OCI-LY3 (cell line): ENCODE results near the gene GPC2.
"Not testable (repeated sequence)": the region's sequence is repeated elsewhere in the genome, so short reads cannot be mapped to it uniquely, and the experiment has no call there.

Experiments
- H2AFZ ChIP-seq: fragments of 200-600, 300-600 bp; shearing (Covaris generic); 2 replicates; pipeline ENCODE4 v1.6.0; 2014; ENCODE audit warnings: antibody characterized with exemption, low read depth, low read length
- H3K27ac ChIP-seq: fragments of 200-600, 300-600 bp; sonication (generic); 2 replicates; pipeline ENCODE4 v1.5.1; 2014; ENCODE audit warnings: mild to moderate bottlenecking, low read length, moderate library complexity, mixed read lengths
- H3K27me3 ChIP-seq: fragments of 200-600, 300-600 bp; sonication (generic); 2 replicates; pipeline ENCODE4 v1.6.1; 2014; ENCODE audit warnings: low read depth, low read length, mixed read lengths
- H3K36me3 ChIP-seq: fragments of 200-600, 300-600 bp; sonication (generic); replicated peaks from 2 replicates; pipeline ENCODE3; 2014; ENCODE audit warnings: low read depth, low read length, mixed read lengths
- H3K4me1 ChIP-seq: fragments of 300-600, 200-600 bp; sonication (generic); 2 replicates; pipeline ENCODE4 v1.6.1; 2014; ENCODE audit warnings: low read length, mixed read lengths
- H3K4me2 ChIP-seq: fragments of 200-600, 300-600 bp; sonication (generic); 2 replicates; pipeline ENCODE4 v1.6.1; 2014; ENCODE audit warnings: low read length, mixed read lengths
- H3K4me3 ChIP-seq: fragments of 300-600, 200-600 bp; sonication (generic); 2 replicates; pipeline ENCODE4 v1.5.1; 2014; ENCODE audit warnings: antibody characterized with exemption, mild to moderate bottlenecking, low read length, moderate library complexity
- H3K79me2 ChIP-seq: fragments of 300-600, 200-600 bp; shearing (Covaris generic); 2 replicates; pipeline ENCODE4 v1.6.1; 2014; ENCODE audit warnings: mild to moderate bottlenecking, low read length, mixed read lengths
- H3K9ac ChIP-seq: fragments of 300-600, 200-600 bp; shearing (Covaris generic); 2 replicates; pipeline ENCODE4 v1.6.0; 2014; ENCODE audit warnings: mild to moderate bottlenecking, low read length, moderate library complexity
- H3K9me3 ChIP-seq: fragments of 200-600, 300-600 bp; shearing (Covaris generic); 2 replicates; pipeline ENCODE4 v1.6.1; 2014; ENCODE audit warnings: low read length, mixed read lengths; ENCODE audit not compliant: insufficient read depth
- H4K20me1 ChIP-seq: fragments of 200-600, 300-600 bp; sonication (generic); 2 replicates; pipeline ENCODE4 v1.6.1; 2016; ENCODE audit warnings: low read length, mixed read lengths; ENCODE audit not compliant: insufficient read depth
- EZH2phosphoT487 ChIP-seq: fragments of 200-600 bp; shearing (Covaris generic); IDR thresholded peaks from 2 replicates; pipeline ENCODE4 v1.6.1; 2018; ENCODE audit warnings: antibody characterized with exemption, mixed run types, low read depth
- TF ChIP-seq, protein P1 (sequence below): fragments of 200-600, 300-600 bp; sonication (generic); IDR thresholded peaks from 2 replicates; pipeline ENCODE4 v1.5.1; 2014; ENCODE audit warnings: antibody characterized with exemption, low read length, low read depth

Gene GPC2

DNA sequence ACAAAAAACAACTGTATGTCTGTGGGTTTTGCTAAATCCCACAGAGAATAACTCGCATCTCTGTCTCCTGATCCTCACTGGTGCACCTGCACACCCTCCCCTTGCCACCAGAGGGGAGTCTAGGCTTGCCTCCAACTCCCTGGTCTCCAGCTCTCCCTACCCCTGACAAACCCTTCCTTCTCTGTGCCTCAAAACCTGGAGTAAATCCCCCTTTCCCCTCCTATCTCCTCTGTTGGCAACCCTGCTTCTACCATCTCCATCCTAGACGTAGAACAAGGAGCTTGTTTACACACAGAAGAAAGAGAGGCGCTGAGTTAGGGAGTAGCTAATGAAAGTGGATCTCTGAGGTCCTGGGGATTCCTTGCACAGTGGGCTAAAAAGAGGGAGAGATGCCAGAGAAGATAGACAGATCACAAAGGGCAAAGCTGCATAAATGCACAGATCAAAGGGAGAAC, 44.5 kb downstream of the GPC2 start:
- Histone ChIP-seq H3K4me2 (no peak overlapping the region), H3K9me3 (no peaks in the 10 kb centered on the region), H3K4me3 (no peak overlapping the region), H3K27me3 (no peaks in the 10 kb centered on the region), H3K9ac (no peak overlapping the region), H2AFZ (no peak overlapping the region), H3K4me1 (peaks cover 14% of the 10 kb centered on the region), H3K27ac (no peak overlapping the region), H3K79me2 (peaks cover 4% of the 10 kb centered on the region; the same call in 1 of the 2 replicates), H4K20me1 (no peaks in the 10 kb centered on the region), H3K36me3 (no peaks in the 10 kb centered on the region)
- TF ChIP-seq, protein P1, sequence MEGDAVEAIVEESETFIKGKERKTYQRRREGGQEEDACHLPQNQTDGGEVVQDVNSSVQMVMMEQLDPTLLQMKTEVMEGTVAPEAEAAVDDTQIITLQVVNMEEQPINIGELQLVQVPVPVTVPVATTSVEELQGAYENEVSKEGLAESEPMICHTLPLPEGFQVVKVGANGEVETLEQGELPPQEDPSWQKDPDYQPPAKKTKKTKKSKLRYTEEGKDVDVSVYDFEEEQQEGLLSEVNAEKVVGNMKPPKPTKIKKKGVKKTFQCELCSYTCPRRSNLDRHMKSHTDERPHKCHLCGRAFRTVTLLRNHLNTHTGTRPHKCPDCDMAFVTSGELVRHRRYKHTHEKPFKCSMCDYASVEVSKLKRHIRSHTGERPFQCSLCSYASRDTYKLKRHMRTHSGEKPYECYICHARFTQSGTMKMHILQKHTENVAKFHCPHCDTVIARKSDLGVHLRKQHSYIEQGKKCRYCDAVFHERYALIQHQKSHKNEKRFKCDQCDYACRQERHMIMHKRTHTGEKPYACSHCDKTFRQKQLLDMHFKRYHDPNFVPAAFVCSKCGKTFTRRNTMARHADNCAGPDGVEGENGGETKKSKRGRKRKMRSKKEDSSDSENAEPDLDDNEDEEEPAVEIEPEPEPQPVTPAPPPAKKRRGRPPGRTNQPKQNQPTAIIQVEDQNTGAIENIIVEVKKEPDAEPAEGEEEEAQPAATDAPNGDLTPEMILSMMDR: peak; percentile 84
- TF ChIP-seq EZH2phosphoT487: no peak

DNA sequence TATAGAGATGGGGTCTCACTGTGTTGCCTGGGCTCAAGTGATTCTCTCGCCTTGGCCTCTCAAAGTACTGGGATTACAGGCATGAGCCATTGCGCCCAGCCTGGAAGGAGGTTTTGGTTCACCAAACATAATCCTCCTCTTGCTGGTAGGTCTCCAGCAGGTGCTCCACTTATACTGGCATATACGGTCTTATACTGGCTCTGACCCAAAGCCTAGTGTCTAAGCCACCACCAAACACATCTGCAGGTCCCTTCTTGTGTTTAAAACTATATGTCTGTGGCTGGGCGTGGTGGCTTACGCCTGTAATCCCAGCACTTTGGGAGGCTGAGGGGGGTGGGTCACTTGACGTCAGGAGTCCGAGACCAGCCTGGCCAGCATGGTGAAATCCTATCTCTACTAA, 45.1 kb downstream of the GPC2 start:
- no peak overlapping the region for H3K9ac ChIP-seq

DNA sequence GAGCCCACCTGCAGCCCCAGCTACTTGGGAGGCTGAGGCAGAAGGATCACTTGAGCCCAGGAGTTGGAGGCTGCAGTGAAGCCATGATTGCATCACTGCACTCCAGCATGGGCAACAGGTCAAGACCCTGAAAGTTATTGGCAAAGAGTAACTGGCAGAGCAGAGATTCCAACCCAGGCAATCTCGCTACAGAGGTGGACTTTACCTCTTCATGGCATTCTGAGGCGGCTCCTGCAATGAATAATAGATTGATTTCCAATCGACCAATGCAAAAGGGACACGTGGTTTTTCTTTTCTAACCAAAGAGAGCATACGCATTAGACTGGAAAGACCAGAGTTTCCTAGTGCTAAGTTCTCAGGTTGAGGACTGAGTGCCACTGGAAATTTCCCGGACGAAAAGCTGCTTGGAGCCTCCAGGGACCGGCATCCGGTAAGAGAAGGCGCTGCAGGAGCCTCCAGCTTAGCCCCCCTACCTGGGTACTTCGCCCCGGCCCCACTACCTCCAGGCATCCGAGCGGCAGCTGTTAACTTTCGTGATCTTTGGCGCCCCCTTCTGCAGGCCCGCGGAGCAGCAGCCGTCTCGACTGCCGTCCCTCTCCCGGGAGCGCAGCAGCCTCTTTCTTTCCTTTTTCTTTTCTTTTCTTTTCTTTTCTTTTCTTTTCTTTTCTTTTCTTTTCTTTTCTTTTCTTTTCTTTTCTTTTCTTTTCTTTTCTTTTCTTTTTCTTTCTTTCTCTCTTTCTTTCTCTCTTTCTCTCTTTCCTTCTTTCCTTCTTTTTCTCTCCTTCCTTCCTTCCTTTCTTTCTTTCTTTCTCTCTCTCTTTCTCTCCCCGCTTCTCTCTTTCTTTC, 46.4 kb downstream of the GPC2 start:
- Histone ChIP-seq H3K9ac (peak overlapping the region; percentile 43), H3K27me3 (no peaks in the 10 kb centered on the region), H3K36me3 (no peaks in the 10 kb centered on the region), H4K20me1 (no peaks in the 10 kb centered on the region), H3K79me2 (peaks cover 12% of the 10 kb centered on the region), H3K4me2 (peak overlapping the region; percentile 84), H3K9me3 (no peaks in the 10 kb centered on the region), H3K4me1 (peaks cover 13% of the 10 kb centered on the region), H3K27ac (no peak overlapping the region), H3K4me3 (peak overlapping the region; percentile 68), H2AFZ (peak overlapping the region; percentile 87; the same call in 1 of the 2 replicates)
- TF ChIP-seq EZH2phosphoT487: no peak
- TF ChIP-seq, protein P1: peak; percentile 70

More for the DNA sequence above, 45.1 kb downstream of the GPC2 start:
- Histone ChIP-seq H4K20me1 (no peaks in the 10 kb centered on the region), H3K4me3 (no peak overlapping the region), H3K27ac (no peak overlapping the region), H2AFZ (no peak overlapping the region), H3K4me2 (no peak overlapping the region), H3K9me3 (no peaks in the 10 kb centered on the region), H3K79me2 (peaks cover 4% of the 10 kb centered on the region; the same call in 1 of the 2 replicates), H3K27me3 (no peaks in the 10 kb centered on the region), H3K36me3 (no peaks in the 10 kb centered on the region), H3K4me1 (peaks cover 13% of the 10 kb centered on the region)
- TF ChIP-seq EZH2phosphoT487: no peak
- TF ChIP-seq, protein P1: no peak

DNA sequence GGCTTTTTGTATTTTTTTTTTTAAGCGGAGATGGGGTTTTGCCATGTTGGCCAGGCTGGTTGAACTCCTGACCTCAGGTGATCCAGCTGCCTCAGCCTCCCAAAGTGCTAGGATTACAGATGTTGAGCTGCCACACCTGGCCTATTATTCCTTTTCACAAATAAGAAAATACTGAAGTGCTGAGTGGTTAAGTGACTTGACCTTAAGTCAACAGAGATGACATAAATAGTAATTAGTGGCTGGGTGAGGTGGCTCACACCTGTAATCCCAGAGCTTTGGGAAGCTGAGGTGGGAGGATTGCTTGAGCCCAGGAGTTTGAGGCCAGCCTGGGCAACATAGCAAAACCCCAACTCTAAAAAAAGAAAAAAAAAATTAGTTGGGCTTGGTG, 47.0 kb downstream of the GPC2 start:
- H3K4me3 ChIP-seq, H3K4me2 ChIP-seq, H2AFZ ChIP-seq, H3K27ac ChIP-seq, H3K9ac ChIP-seq, H4K20me1 ChIP-seq, H3K27me3 ChIP-seq, H3K36me3 ChIP-seq, H3K9me3 ChIP-seq: not testable (repeated sequence)
- peaks cover 18% of the 10 kb centered on the region for H3K4me1 ChIP-seq
- peaks cover 17% of the 10 kb centered on the region for H3K79me2 ChIP-seq
